Activated CD8-positive, alpha-beta memory T cell treated with anti-CD3 and anti-CD28 coated beads for 48 hours (primary cell): ENCODE results near the gene GPC2.
"Not testable (repeated sequence)": the region's sequence is repeated elsewhere in the genome, so short reads cannot be mapped to it uniquely, and the experiment has no call there.

Experiments
- DNase-seq, 3 experiments: peaks; one replicate each; pipeline ENCODE4 v3.0.0-alpha.2; 2020; ENCODE audit warnings: low read depth in 2 of 3, low spot score in 2 of 3

Gene GPC2

GRCh38 chr7:100204454-100204853 is 27.3 kb upstream of the GPC2 start:
- DNase-seq: no peak

- DNase-seq: no peak
These were observed 23.5 kb upstream of the GPC2 start for GRCh38 chr7:100200693-100201092.

- DNase-seq: no peak
These were observed 21.1 kb upstream of the GPC2 start for GRCh38 chr7:100198266-100198665.

- not testable (repeated sequence) for DNase-seq
These were observed 18.7 kb upstream of the GPC2 start for GRCh38 chr7:100195901-100196322.

- DNase-seq: no peak
These were observed 18.0 kb upstream of the GPC2 start for GRCh38 chr7:100195222-100195621.

- DNase-seq: no peak
These were observed 15.8 kb upstream of the GPC2 start for GRCh38 chr7:100192969-100193368.

GRCh38 chr7:100192281-100192862 is 15.2 kb upstream of the GPC2 start:
- DNase-seq: not testable (repeated sequence)

GRCh38 chr7:100191775-100192174 is 14.6 kb upstream of the GPC2 start:
- no peak for DNase-seq

GRCh38 chr7:100190048-100190711 is 13.0 kb upstream of the GPC2 start:
- no peak for DNase-seq

- DNase-seq: no peak
These were observed 11.9 kb upstream of the GPC2 start for GRCh38 chr7:100189061-100189460.

GRCh38 chr7:100185726-100186125 is 8.5 kb upstream of the GPC2 start:
- no peak for DNase-seq

- DNase-seq: not testable (repeated sequence)
These were observed 5.9 kb upstream of the GPC2 start for GRCh38 chr7:100183090-100183489.

- not testable (repeated sequence) for DNase-seq
These were observed 5.4 kb upstream of the GPC2 start for GRCh38 chr7:100182616-100183015.

- DNase-seq: not testable (repeated sequence)
These were observed 2.9 kb upstream of the GPC2 start for GRCh38 chr7:100180084-100180483.

- DNase-seq: no peak
These were observed 811 bp downstream of the GPC2 start for GRCh38 chr7:100176096-100177044.

- no peak for DNase-seq
These were observed 1.8 kb downstream of the GPC2 start for GRCh38 chr7:100175296-100175935.

GRCh38 chr7:100174582-100174981 is 2.6 kb downstream of the GPC2 start:
- no peak for DNase-seq

- DNase-seq: no peak
These were observed 3.2 kb downstream of the GPC2 start for GRCh38 chr7:100173806-100174495.

- DNase-seq: no peak
These were observed 5.3 kb downstream of the GPC2 start for GRCh38 chr7:100171840-100172239.

- no peak for DNase-seq
These were observed 6.0 kb downstream of the GPC2 start for GRCh38 chr7:100171087-100171681.
